Upper lobe of left lung (tissue), 6 donors: Measurements from ENCODE around the gene CEBPE. TPM values are rescaled to one million over a fixed set of nuclear protein-coding genes. Genes with fewer than 3 reads are reported as not detected.
A peak's percentile ranks its signal among the peaks of the same experiment; 100 is the strongest.

Source experiments
- ATAC-seq, 2 donors: fragments of 200-7000 bp; cut with Tn5 transposase; one replicate each; pipeline ENCODE4 v1.9.1; 2022; ENCODE audit warnings: mild to moderate bottlenecking in 2 of 2, moderate library complexity in 2 of 2; ENCODE audit not compliant: low FRiP score in 2 of 2
- DNase-seq, 2 donors: peaks; one replicate each; pipeline ENCODE4 v3.0.0-alpha.2; 2019 to 2020
- H3K27ac ChIP-seq, 4 donors: fragments of 200-600 bp; sonication (generic); one replicate each; pipeline ENCODE4 v1.5.1; 2016 to 2019
- H3K27me3 ChIP-seq, 4 donors: fragments of 200-600 bp; sonication (generic); one replicate each; pipeline ENCODE4 v1.5.1; 2017 to 2019
- H3K36me3 ChIP-seq, 4 donors: fragments of 200-600 bp; sonication (generic); one replicate each; pipeline ENCODE4 v1.5.1; 2016 to 2019
- H3K4me1 ChIP-seq, 4 donors: fragments of 200-600 bp; sonication (generic); one replicate each; pipeline ENCODE4 v1.5.1; 2018 to 2019
- H3K4me3 ChIP-seq, 4 donors: fragments of 200-600 bp; sonication (generic); one replicate each; pipeline ENCODE4 v1.5.1; 2017 to 2019; ENCODE audit warnings: mild to moderate bottlenecking in 2 of 4, moderate library complexity in 1 of 4
- H3K9me3 ChIP-seq, 4 donors: fragments of 200-600 bp; sonication (generic); one replicate each; pipeline ENCODE4 v1.5.1; 2018 to 2019
- EP300 ChIP-seq, 4 donors: sonication (generic); formaldehyde crosslinking; IDR thresholded peaks; one replicate each; pipeline ENCODE4 v1.5.1; 2017; ENCODE audit warnings: antibody characterized with exemption in 4 of 4, control low read depth in 2 of 4
- POLR2A ChIP-seq, 4 donors: fragments of 450-650 bp; IDR thresholded peaks; one replicate each; pipeline ENCODE4 v1.5.1; 2016 to 2017; ENCODE audit warnings: antibody characterized with exemption in 4 of 4, mild to moderate bottlenecking in 2 of 4
- POLR2AphosphoS5 ChIP-seq, 2 donors: sonication (generic); formaldehyde crosslinking; IDR thresholded peaks; one replicate each; pipeline ENCODE4 v1.5.1; 2017; ENCODE audit warnings: antibody characterized with exemption in 2 of 2
- WGBS, 2 donors: methylation state at CpG; one replicate each; pipeline ENCODE4 v1.1.5; 2017 to 2018; 5-methylcytosine and 5-hydroxymethylcytosine counted together
- total RNA-seq, 6 donors: library from RNA; depleted of rRNA in 4 of 6; stranded (reverse); fragments of >200 nt in 4 of 6; gene quantifications; one replicate each; pipeline versions ENCODE4 v1.1.0 to v1.2.1, GENCODE V29; 2016 to 2021
- TF ChIP-seq, protein P1 (sequence below), 6 experiments: fragments of 450-650 bp in 4 of 6; fragments of 200-600 bp in 2 of 6; sonication (generic) in 2 of 6; IDR thresholded peaks; one replicate each; pipeline ENCODE4 v1.5.1; 2016 to 2019; ENCODE audit warnings: antibody characterized with exemption in 6 of 6
- donor health status: DM: no; HTN: no; CAD: no; lungs with moderate emphysema.
- donor health status: DM: no; HTN: yes; CAD: no; lungs with severe emphysema.

The CEBPE gene
- total RNA-seq, 6 donors from 2014 or later, result 0.31 to 0.77 TPM; not detected in 4

DNA sequence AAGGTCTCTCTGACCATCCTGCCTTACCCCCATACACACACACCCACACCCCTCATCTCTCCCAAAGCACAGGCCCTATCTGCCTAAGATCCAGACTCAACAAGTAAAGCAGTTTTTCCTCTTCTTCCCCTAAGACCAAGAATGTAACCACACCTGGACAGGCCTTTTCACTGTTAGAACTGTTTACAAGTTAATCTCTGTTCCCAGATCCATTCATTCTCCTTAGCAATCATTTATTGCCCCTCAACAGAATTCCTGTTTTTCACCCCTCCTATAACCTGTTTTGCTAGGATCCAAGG is 12.4 kb downstream of the CEBPE start:
- no peak for DNase-seq
- H3K36me3 ChIP-seq, result no peaks in the 10 kb centered on the region
- no peaks in the 10 kb centered on the region for H3K9me3 ChIP-seq
- no peak overlapping the region for H3K4me3 ChIP-seq
- H3K4me1 ChIP-seq, result peaks cover 0 to 14% (median 7%) of the 10 kb centered on the region in 4 donors
- H3K27me3 ChIP-seq, result no peaks in the 10 kb centered on the region
- ATAC-seq, result no peak
- TF ChIP-seq POLR2AphosphoS5 (IDR thresholded peaks at IDR 0.05), result no peak
- H3K27ac ChIP-seq, result peak overlapping the region in 1 of 4 donors; percentile 5

DNA sequence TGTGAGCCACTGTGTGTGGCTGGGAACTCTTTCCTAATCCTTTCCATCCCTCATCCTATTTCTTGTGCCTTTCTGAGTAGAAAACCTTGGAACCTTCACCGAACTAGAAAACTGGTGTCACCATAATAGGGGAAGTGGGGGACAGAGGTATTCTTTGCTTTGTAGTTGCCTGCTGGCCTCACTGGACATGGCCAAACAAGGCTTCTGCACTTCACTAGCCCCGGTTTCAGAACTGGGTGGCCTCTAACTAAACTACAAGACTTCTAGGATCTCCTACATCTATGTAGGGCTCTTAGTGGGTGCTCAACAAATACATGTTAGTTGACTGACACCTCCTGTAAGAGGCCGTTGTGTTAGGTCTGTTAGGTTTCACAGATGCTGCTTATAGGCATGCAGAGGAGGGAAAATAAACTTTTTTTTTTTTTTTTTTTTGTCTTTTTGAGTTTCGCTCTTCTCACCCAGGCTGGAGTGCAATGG is 13.7 kb downstream of the CEBPE start:
- TF ChIP-seq, protein P1, sequence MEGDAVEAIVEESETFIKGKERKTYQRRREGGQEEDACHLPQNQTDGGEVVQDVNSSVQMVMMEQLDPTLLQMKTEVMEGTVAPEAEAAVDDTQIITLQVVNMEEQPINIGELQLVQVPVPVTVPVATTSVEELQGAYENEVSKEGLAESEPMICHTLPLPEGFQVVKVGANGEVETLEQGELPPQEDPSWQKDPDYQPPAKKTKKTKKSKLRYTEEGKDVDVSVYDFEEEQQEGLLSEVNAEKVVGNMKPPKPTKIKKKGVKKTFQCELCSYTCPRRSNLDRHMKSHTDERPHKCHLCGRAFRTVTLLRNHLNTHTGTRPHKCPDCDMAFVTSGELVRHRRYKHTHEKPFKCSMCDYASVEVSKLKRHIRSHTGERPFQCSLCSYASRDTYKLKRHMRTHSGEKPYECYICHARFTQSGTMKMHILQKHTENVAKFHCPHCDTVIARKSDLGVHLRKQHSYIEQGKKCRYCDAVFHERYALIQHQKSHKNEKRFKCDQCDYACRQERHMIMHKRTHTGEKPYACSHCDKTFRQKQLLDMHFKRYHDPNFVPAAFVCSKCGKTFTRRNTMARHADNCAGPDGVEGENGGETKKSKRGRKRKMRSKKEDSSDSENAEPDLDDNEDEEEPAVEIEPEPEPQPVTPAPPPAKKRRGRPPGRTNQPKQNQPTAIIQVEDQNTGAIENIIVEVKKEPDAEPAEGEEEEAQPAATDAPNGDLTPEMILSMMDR (IDR thresholded peaks at IDR 0.05), result no peak
- TF ChIP-seq POLR2AphosphoS5 (IDR thresholded peaks at IDR 0.05) (no peak), EP300 (IDR thresholded peaks at IDR 0.05) (no peak), POLR2A (IDR thresholded peaks at IDR 0.05) (no peak)
- Histone ChIP-seq H3K27ac (peak overlapping the region in 1 of 4 donors; percentile 5), H3K4me3 (no peak overlapping the region), H3K4me1 (peaks cover 0 to 14% (median 7%) of the 10 kb centered on the region in 4 donors), H3K9me3 (no peaks in the 10 kb centered on the region), H3K36me3 (no peaks in the 10 kb centered on the region), H3K27me3 (no peaks in the 10 kb centered on the region)
- no peak for ATAC-seq
- 75 to 88% methylated on average over 4 of the region's 4 CpGs for WGBS, 2 donors
- no peak for DNase-seq

DNA sequence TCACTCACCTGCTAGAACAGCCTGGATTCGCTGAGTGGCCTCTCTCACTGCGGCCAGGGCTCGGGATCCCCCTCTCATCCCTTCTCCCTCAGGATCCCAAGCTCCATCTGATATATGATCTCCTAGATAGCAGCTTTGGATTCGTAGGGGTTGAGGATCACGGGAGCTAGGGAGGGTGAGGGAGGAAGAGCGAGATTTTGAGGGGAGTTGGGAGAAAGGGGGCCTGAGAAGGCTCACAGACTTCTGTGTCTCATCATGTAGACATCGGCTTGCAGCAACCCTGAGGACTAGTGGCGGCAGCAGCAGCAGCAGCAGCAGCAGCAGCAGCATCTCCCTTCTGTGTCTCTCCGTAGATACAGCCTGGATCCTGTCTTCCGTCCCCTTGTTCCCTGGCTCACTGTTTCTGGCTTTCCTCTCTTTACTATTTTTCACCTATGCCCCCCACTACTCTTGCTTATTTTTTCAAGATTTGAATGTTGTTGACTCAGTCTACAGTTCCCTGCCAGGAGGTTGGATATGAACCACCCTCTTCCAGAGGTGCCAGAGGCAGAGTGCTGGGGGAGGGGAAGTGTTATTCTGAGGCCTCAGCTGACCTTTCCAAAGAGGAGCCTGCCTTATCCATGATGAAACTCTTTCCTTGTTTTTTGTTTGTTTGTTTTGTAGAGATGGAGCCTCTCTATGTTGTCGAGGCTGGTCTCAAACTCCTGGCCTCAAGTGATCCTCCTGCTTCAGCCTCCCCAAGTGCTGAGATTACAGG is 14.3 kb downstream of the CEBPE start, which contains the start of gene CIROP:
TSS of gene CIROP (minus strand) at position 399 of the 757 bp plus-strand sequence. CDS start at position 330, 69 bp downstream.
- H3K4me1 ChIP-seq, result peaks cover 0 to 16% (median 7%) of the 10 kb centered on the region in 4 donors
- TF ChIP-seq, protein P1 (IDR thresholded peaks at IDR 0.05), result no peak
- TF ChIP-seq POLR2A (IDR thresholded peaks at IDR 0.05), result no peak
- no peak for TF ChIP-seq EP300 (IDR thresholded peaks at IDR 0.05)
- TF ChIP-seq POLR2AphosphoS5 (IDR thresholded peaks at IDR 0.05), result no peak
- no peaks in the 10 kb centered on the region for H3K36me3 ChIP-seq
- ATAC-seq (no peak), DNase-seq (no peak)
- no peaks in the 10 kb centered on the region for H3K9me3 ChIP-seq
- H3K27me3 ChIP-seq, result no peaks in the 10 kb centered on the region
- H3K27ac ChIP-seq, result peak within 1 kb of the TSS in 1 of 4 donors; percentile 5
- 72 to 76% methylated on average over 11 of the region's 11 CpGs for WGBS, 2 donors
- H3K4me3 ChIP-seq, result no peak within 1 kb of the TSS

DNA sequence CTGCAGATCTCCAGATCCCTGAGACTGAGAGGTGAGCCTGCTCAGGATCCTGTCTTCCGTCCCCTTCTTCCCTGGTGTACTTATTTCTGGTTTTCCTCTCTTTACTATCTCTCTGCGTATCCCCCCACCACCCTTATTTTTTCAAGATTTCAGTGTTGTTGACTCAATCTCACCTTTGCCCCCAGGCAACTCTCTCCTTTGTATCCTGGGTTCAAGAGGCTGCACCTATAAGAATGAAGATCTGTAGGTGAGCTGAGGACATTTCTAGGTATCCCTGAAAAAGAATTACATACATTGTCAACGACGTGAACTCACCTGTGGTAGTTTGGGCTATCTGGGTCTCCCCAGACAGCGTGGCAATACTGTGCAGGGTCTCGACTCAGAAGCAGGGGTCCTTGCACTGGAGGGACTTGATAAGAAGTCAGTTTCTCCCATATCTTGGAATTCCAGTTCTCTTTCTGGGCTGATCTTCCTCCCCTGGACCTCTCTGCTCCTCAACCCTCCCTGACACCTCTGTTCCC is 14.9 kb downstream of the CEBPE start:
- no peak for ATAC-seq
- WGBS, 2 donors, result 86 to 90% methylated on average over 6 of the region's 6 CpGs
- H3K27ac ChIP-seq, result no peak overlapping the region
- peaks cover 0 to 5% (median 0%) of the 10 kb centered on the region in 4 donors for H3K36me3 ChIP-seq
- no peak for DNase-seq
- H3K4me1 ChIP-seq, result peaks cover 0 to 18% (median 7%) of the 10 kb centered on the region in 4 donors
- no peaks in the 10 kb centered on the region for H3K9me3 ChIP-seq
- H3K4me3 ChIP-seq, result no peak overlapping the region
- TF ChIP-seq POLR2A (IDR thresholded peaks at IDR 0.05) (no peak), POLR2AphosphoS5 (IDR thresholded peaks at IDR 0.05) (no peak), EP300 (IDR thresholded peaks at IDR 0.05) (no peak)
- TF ChIP-seq, protein P1 (IDR thresholded peaks at IDR 0.05), result no peak
- no peaks in the 10 kb centered on the region for H3K27me3 ChIP-seq

DNA sequence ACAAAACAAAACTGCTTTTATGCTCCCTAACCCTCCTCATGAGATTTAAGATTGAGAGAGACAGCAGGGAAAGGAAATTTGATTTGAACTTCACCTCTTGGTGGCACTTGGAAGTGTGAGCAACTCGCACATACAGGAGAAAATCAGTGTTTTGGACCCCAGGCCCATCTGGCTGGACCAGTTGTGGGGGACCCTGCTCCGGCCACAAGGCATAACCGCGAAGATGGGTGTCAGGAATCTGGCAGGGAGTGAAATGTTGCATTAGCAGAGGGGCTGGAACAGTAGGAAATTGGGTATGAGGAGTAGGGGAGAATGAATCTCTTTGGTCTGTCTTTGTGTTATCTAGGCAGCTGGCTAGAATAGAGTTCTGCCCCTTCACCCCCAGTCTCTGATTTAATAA is 15.5 kb downstream of the CEBPE start:
- Histone ChIP-seq H3K9me3 (no peaks in the 10 kb centered on the region), H3K27me3 (no peaks in the 10 kb centered on the region), H3K27ac (no peak overlapping the region), H3K4me1 (peaks cover 0 to 18% (median 7%) of the 10 kb centered on the region in 4 donors), H3K4me3 (no peak overlapping the region), H3K36me3 (peaks cover 0 to 11% (median under 1%) of the 10 kb centered on the region in 4 donors)
- 80 to 89% methylated on average over 4 of the region's 4 CpGs for WGBS, 2 donors
- ATAC-seq (no peak), DNase-seq (no peak)
- TF ChIP-seq EP300 (IDR thresholded peaks at IDR 0.05) (no peak), POLR2A (IDR thresholded peaks at IDR 0.05) (no peak), POLR2AphosphoS5 (IDR thresholded peaks at IDR 0.05) (no peak)
- TF ChIP-seq, protein P1 (IDR thresholded peaks at IDR 0.05), result no peak
